ENCODE measurements around the gene EXOC5.
"Not testable (repeated sequence)": the region's sequence is repeated elsewhere in the genome, so short reads cannot be mapped to it uniquely, and the experiment has no call there.

The EXOC5 gene

DNA sequence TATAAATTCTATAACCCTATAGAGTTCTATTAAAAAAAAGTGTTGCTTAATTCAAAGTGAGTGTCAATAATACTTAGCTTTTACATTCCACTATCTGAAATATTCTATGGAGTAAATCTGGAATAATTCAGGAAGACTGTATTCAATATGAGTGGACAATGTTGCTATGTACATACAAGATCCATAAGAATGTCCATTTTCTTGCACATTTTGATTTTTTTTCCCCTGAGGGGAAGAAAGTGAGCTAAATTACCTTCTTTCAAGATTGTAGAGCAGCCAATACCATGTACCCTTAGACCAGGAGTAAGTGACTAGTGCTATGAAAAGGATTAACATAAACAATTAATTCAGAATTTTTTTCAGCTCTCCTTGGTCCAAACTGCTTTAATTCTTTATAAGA is 25.4 kb downstream of the EXOC5 start:
- peaks cover 8% of the 10 kb centered on the region for H3K36me3 ChIP-seq (replicated peaks; ENCODE audit: low read depth, low read length)
- no peaks in the 10 kb centered on the region for H4K20me1 ChIP-seq (ENCODE audit: insufficient read depth, low read length)

DNA sequence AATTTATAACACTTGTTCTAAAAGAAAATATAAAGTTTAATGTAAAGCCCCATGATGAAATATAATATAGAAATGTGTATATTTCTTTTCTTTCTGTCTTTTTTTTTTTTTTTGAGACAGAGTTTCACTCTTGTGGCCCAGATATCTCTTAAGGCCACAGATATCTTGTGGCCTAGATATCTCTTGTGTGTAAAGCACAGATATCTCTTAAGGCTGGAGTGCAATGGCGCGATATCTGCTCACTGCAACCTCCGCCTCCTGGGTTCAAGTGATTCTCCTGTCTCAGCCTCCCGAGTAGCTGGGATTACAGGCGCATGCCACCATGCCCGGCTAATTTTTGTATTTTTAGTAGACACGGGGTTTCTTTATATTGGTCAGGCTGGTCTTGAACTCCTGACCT is 28.6 kb downstream of the EXOC5 start:
- H2AFZ ChIP-seq (ENCODE audit: low read depth, low read length); H3K9me3 ChIP-seq (ENCODE audit: insufficient read depth, low read length); H4K20me1 ChIP-seq (ENCODE audit: insufficient read depth, low read length); H3K27ac ChIP-seq (ENCODE audit: low read length); H3K9ac ChIP-seq (ENCODE audit: low read length); H3K36me3 ChIP-seq (replicated peaks; ENCODE audit: low read depth, low read length); H3K4me2 ChIP-seq (ENCODE audit: low read length); H3K79me2 ChIP-seq (ENCODE audit: low read length); H3K4me3 ChIP-seq (ENCODE audit: low read length); H3K27me3 ChIP-seq (ENCODE audit: low read depth, low read length); H3K4me1 ChIP-seq (ENCODE audit: low read length): not testable (repeated sequence)

More for the DNA sequence above, 25.4 kb downstream of the EXOC5 start:
- H3K27ac ChIP-seq (ENCODE audit: low read length), result no peak overlapping the region
- H3K4me3 ChIP-seq (ENCODE audit: low read length), result no peak overlapping the region
- 0 out of 2 replicates have a peak, but pooled peaks cover 2% of the 10 kb centered on the region for H3K79me2 ChIP-seq (ENCODE audit: low read length)
- H3K4me1 ChIP-seq (ENCODE audit: low read length), result no peaks in the 10 kb centered on the region
- TF ChIP-seq CTCF (IDR thresholded peaks at IDR 0.05; ENCODE audit: low read depth, low read length), result no peak
- no peak for TF ChIP-seq EZH2phosphoT487 (IDR thresholded peaks at IDR 0.05; ENCODE audit: low read depth)
- H3K4me2 ChIP-seq (ENCODE audit: low read length), result no peak overlapping the region
- no peaks in the 10 kb centered on the region for H3K9me3 ChIP-seq (ENCODE audit: insufficient read depth, low read length)
- no peak overlapping the region for H2AFZ ChIP-seq (ENCODE audit: low read depth, low read length)
- no peak overlapping the region for H3K9ac ChIP-seq (ENCODE audit: low read length)
- no peaks in the 10 kb centered on the region for H3K27me3 ChIP-seq (ENCODE audit: low read depth, low read length)

GRCh38 chr14:57232006-57232405 is 36.7 kb downstream of the EXOC5 start:
- H2AFZ ChIP-seq (ENCODE audit: low read depth, low read length), result no peak overlapping the region
- H3K4me1 ChIP-seq (ENCODE audit: low read length), result peaks cover 6% of the 10 kb centered on the region
- H3K9ac ChIP-seq (ENCODE audit: low read length), result no peak overlapping the region
- no peak overlapping the region for H3K27ac ChIP-seq (ENCODE audit: low read length)
- H3K36me3 ChIP-seq (replicated peaks; ENCODE audit: low read depth, low read length), result peaks cover 17% of the 10 kb centered on the region
- H3K4me3 ChIP-seq (ENCODE audit: low read length), result no peak overlapping the region
- no peak overlapping the region for H3K4me2 ChIP-seq (ENCODE audit: low read length)
- TF ChIP-seq CTCF (IDR thresholded peaks at IDR 0.05; ENCODE audit: low read depth, low read length) (no peak), EZH2phosphoT487 (IDR thresholded peaks at IDR 0.05; ENCODE audit: low read depth) (no peak)
- H4K20me1 ChIP-seq (ENCODE audit: insufficient read depth, low read length), result peaks cover 5% of the 10 kb centered on the region; the same call in 1 of the 2 replicates
- no peaks in the 10 kb centered on the region for H3K9me3 ChIP-seq (ENCODE audit: insufficient read depth, low read length)
- no peaks in the 10 kb centered on the region for H3K27me3 ChIP-seq (ENCODE audit: low read depth, low read length)
- no peaks in the 10 kb centered on the region for H3K79me2 ChIP-seq (ENCODE audit: low read length)

DNA sequence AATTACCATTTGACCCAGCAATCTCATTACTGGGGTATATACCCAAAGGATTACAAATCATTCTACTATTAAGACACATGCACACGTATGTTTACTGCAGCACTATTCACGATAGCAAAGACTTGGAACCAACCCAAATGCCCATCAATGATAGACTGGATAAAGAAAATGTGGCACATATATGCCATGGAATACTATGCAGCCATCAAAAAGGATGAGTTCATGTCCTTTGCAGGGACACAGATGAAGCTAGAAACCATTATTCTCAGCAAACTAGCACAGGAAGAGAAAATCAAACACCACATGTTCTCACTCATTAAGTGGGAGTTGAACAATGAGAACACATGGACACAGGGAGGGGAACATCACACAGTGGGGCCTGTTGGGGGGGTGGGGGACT is 40.4 kb downstream of the EXOC5 start:
- not testable (repeated sequence) for H3K79me2 ChIP-seq (ENCODE audit: low read length); H3K27ac ChIP-seq (ENCODE audit: low read length); H2AFZ ChIP-seq (ENCODE audit: low read depth, low read length); H4K20me1 ChIP-seq (ENCODE audit: insufficient read depth, low read length); H3K27me3 ChIP-seq (ENCODE audit: low read depth, low read length); H3K9me3 ChIP-seq (ENCODE audit: insufficient read depth, low read length); H3K4me1 ChIP-seq (ENCODE audit: low read length); H3K9ac ChIP-seq (ENCODE audit: low read length); H3K4me3 ChIP-seq (ENCODE audit: low read length); H3K4me2 ChIP-seq (ENCODE audit: low read length)
- peaks cover 17% of the 10 kb centered on the region for H3K36me3 ChIP-seq (replicated peaks; ENCODE audit: low read depth, low read length)

DNA sequence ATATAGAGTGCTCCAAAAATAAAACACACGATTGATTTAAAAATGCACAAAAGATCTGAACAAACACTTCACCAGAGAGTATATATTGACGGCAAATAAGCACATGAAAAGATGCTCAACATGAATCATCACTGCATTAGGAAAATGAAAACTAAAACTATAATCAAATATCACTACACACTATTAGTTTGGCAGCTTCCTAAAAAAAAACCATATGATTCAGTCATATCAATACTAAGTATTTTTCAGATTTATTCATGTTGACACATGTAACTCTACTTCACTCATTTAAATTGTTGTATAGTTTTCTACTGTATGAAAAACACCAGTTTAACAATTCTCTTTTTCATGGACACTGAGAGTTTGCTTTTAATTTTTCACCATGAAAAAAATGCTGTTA is 41.6 kb downstream of the EXOC5 start:
- H3K9me3 ChIP-seq (ENCODE audit: insufficient read depth, low read length), result no peaks in the 10 kb centered on the region
- 0 out of 2 replicates have a peak overlapping the region, but pooled peaks have one; percentile 16 for H3K4me2 ChIP-seq (ENCODE audit: low read length)
- no peaks in the 10 kb centered on the region for H3K79me2 ChIP-seq (ENCODE audit: low read length)
- TF ChIP-seq EZH2phosphoT487 (IDR thresholded peaks at IDR 0.05; ENCODE audit: low read depth) (no peak), CTCF (IDR thresholded peaks at IDR 0.05; ENCODE audit: low read depth, low read length) (no peak)
- no peaks in the 10 kb centered on the region for H3K27me3 ChIP-seq (ENCODE audit: low read depth, low read length)
- H3K36me3 ChIP-seq (replicated peaks; ENCODE audit: low read depth, low read length), result peaks cover 15% of the 10 kb centered on the region
- H3K4me1 ChIP-seq (ENCODE audit: low read length), result peaks cover 9% of the 10 kb centered on the region
- peaks cover 6% of the 10 kb centered on the region; the same call in 1 of the 2 replicates for H4K20me1 ChIP-seq (ENCODE audit: insufficient read depth, low read length)
- H3K27ac ChIP-seq (ENCODE audit: low read length), result no peak overlapping the region
- no peak overlapping the region for H2AFZ ChIP-seq (ENCODE audit: low read depth, low read length)
- no peak overlapping the region for H3K9ac ChIP-seq (ENCODE audit: low read length)
- no peak overlapping the region for H3K4me3 ChIP-seq (ENCODE audit: low read length)

Data from OCI-LY3 (cell line).